Heart right ventricle (tissue), 16 donors: ENCODE measurements around the gene AGAP2. TPM values are rescaled to one million over a fixed set of nuclear protein-coding genes. Genes with fewer than 3 reads are reported as not detected.

Experiments used
- ATAC-seq, 8 donors: fragments of 200-7000 bp; cut with Tn5 transposase; one replicate each; pipeline ENCODE4 v1.9.1; 2020; ENCODE audit warnings: mild to moderate bottlenecking in 8 of 8, moderate library complexity in 8 of 8, moderate number of reproducible peaks in 1 of 8
- DNase-seq, 2 donors: peaks; one replicate each; pipeline ENCODE4 v3.0.0-alpha.2; 2020
- H3K27ac ChIP-seq, 10 donors: fragments of 200-600 bp; sonication (generic) in 2 of 10; one replicate each; pipeline versions ENCODE4 v1.5.0 to v1.8.0; 2020 to 2022; ENCODE audit warnings: mild to moderate bottlenecking in 3 of 10
- H3K27me3 ChIP-seq, 7 donors: fragments of 200-600 bp; one replicate each; pipeline ENCODE4 v1.8.0; 2021 to 2022; ENCODE audit warnings: mild to moderate bottlenecking in 2 of 7
- H3K36me3 ChIP-seq, 9 donors: fragments of 200-600 bp; sonication (generic) in 1 of 9; one replicate each; pipeline versions ENCODE4 v1.5.0 to v1.8.0; 2020 to 2022; ENCODE audit warnings: mild to moderate bottlenecking in 2 of 9
- H3K4me1 ChIP-seq, 9 donors: fragments of 200-600 bp; sonication (generic) in 1 of 9; one replicate each; pipeline versions ENCODE4 v1.5.0 to v1.8.0; 2020 to 2022; ENCODE audit warnings: mild to moderate bottlenecking in 4 of 9
- H3K4me3 ChIP-seq, 10 donors: fragments of 200-600 bp; sonication (generic) in 2 of 10; one replicate each; pipeline versions ENCODE4 v1.5.0 to v1.8.0; 2020 to 2022; ENCODE audit warnings: mild to moderate bottlenecking in 7 of 10, moderate library complexity in 2 of 10
- H3K9me3 ChIP-seq, 11 donors: fragments of 200-600 bp in 10 of 11; sonication (generic) in 2 of 11; one replicate each; pipeline versions ENCODE4 v1.5.0 to v1.8.0; 2013 to 2022; ENCODE audit warnings: mild to moderate bottlenecking in 2 of 11, control low read depth in 1 of 11, moderate library complexity in 1 of 11
- WGBS, 2 donors: extraction: QIAGEN DNeasy Blood & Tissue Kit; methylation state at CpG; one replicate each; pipeline ENCODE4 v1.1.7; 2013; ENCODE audit warnings: inconsistent platforms in 1 of 2; 5-methylcytosine and 5-hydroxymethylcytosine counted together
- intact Hi-C, 10 donors: fragments of 100-400 bp; cut with DNase I; formaldehyde crosslinking; loops; one replicate each; pipeline versions ENCODE4 v1.11.1 to v1.14.2; 2022
- polyA plus RNA-seq, 2 donors: library from polyadenylated mRNA; stranded (reverse); fragments of 200-250 nt; gene quantifications; one replicate each; pipeline ENCODE4 v1.2.3, GENCODE V29; 2013
- total RNA-seq, 10 donors: library from RNA; stranded (reverse); fragmentation: NEBNext Ultra II Directional in 3 of 10; extraction: Animal tissue kit (Norgen Biotek cat#: 25700) in 3 of 10; gene quantifications; one replicate each; pipeline versions ENCODE4 v1.2.1 to v1.2.4, GENCODE V29; 2021 to 2023
- TF ChIP-seq, protein P1 (sequence below), 9 donors: fragments of 200-600 bp; sonication (generic) in 2 of 9; IDR thresholded peaks; one replicate each; pipeline versions ENCODE4 v1.5.0 to v1.8.0; 2021 to 2022; ENCODE audit warnings: antibody characterized with exemption in 9 of 9, mild to moderate bottlenecking in 5 of 9, moderate library complexity in 1 of 9
- donor health status: Arrhythmogenic right ventricular cardiomyopathy.
- donor health status: ischemic (EF 13 %, LVEDD 7.1; RV severe dilation, severe dysfunction).
- donor health status: healthy with polysubstance abuse.
- donor health status: DM: no; HTN: yes; CAD: no.
- donor health status: DM: no; HTN: no; CAD: no.
- donor health status: ischemic (EF 25% LVEDD 6.9; RV normal size, moderate dysfunction).
- donor health status: ischemic (EF 25% LVEDD 5.7; RV mildly dilated, moderate dysfunction).
- donor health status: healthy.
- donor health status: DM: yes; HTN: yes; CAD: no.
- donor health status: Ischemic cardiomyopathy.
- donor health status: ischemic (EF 35%, LVEDD 5.7; RV mildly dilated, moderate dysfunction).
- donor health status: nonischemic (EF 11% LVEDD 7.7; RV severe dilation, severe dysfunction).
- donor health status: DM: yes; HTN: yes; CAD: no.
- donor health status: PGD.
- donor health status: ischemic (EF 29% LVEDD 5.4; RV normal size, mild dysfunction).
- donor health status: nonischemic (EF 23%, LVEDD 6.1; RV moderate dilation, normal function).

Gene AGAP2
- total and polyA plus RNA-seq, 12 donors: 3.4 to 17.3 (median 6.6) TPM

DNA sequence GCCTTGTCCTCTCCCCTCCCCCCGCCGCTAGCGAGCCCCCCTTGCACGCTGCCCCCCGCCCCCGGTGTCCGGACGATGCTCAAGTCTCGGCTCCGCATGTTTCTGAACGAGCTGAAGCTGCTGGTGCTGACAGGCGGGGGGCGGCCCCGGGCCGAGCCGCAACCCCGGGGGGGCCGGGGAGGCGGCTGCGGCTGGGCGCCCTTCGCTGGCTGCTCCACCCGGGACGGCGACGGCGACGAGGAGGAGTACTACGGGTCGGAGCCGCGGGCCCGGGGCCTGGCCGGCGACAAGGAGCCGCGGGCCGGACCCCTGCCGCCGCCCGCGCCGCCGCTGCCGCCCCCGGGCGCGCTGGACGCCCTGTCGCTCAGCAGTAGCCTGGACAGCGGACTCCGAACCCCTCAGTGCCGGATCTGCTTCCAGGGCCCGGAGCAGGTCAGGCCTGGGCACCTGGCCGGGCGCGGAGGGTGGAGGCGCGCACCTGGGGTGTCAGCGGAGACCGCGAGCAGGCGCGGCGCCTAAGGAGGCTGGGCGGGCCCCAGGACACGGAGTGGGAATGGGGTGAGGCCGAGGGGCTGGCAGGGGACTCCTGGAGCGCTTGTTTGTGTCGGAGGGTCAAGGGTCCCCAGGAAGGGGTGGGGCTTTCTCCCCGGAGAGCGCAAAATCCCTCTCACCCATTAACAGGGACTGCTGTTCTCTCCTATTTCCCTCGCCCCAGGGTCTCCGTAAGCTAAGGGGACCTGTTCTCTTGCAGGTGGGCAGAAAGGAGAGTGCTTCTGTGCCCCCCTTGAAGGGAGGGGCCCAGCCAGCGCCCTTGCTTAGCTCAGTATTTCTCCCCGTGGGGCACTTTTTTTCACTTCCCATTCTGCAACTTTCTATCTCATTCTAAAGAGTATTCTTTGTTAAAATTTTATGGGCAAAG, 17.2 kb upstream of the AGAP2 start:
- peak overlapping the region; percentile 42 to 85 (median 71) for H3K4me3 ChIP-seq
- 2 to 3% methylated on average over 73 to 76 of the region's 76 CpGs for WGBS, 2 donors
- ATAC-seq: no peak
- TF ChIP-seq, protein P1, sequence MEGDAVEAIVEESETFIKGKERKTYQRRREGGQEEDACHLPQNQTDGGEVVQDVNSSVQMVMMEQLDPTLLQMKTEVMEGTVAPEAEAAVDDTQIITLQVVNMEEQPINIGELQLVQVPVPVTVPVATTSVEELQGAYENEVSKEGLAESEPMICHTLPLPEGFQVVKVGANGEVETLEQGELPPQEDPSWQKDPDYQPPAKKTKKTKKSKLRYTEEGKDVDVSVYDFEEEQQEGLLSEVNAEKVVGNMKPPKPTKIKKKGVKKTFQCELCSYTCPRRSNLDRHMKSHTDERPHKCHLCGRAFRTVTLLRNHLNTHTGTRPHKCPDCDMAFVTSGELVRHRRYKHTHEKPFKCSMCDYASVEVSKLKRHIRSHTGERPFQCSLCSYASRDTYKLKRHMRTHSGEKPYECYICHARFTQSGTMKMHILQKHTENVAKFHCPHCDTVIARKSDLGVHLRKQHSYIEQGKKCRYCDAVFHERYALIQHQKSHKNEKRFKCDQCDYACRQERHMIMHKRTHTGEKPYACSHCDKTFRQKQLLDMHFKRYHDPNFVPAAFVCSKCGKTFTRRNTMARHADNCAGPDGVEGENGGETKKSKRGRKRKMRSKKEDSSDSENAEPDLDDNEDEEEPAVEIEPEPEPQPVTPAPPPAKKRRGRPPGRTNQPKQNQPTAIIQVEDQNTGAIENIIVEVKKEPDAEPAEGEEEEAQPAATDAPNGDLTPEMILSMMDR (IDR thresholded peaks at IDR 0.05): no peak
- no peaks in the 10 kb centered on the region for H3K9me3 ChIP-seq
- H3K4me1 ChIP-seq: peaks cover 13 to 49% (median 34%) of the 10 kb centered on the region in 9 donors
- intact Hi-C loops: no loop called here
- H3K36me3 ChIP-seq: peaks cover 0 to 27% (median 8%) of the 10 kb centered on the region in 9 donors
- no peaks in the 10 kb centered on the region for H3K27me3 ChIP-seq
- DNase-seq: peak in 1 of 2 donors; percentile 32
- peak overlapping the region in 9 of 10 donors; percentile 30 to 74 (median 54) for H3K27ac ChIP-seq

DNA sequence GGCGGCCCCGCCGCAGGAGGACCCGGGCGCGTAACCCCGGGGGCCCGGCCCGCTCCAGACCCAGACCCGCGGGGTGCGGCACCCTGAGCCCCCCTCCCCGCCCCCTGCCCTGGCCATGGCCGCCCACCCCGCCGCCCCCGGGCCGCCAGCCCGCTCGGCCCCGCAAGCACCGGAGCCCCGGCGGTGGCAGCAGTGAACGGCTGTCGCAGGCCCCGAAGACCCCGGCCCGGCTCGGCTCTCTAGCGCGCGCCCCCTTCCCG, 16.6 kb upstream of the AGAP2 start:
- TF ChIP-seq, protein P1 (IDR thresholded peaks at IDR 0.05): no peak
- H3K27ac ChIP-seq: peak overlapping the region; percentile 22 to 74 (median 53)
- no peaks in the 10 kb centered on the region for H3K27me3 ChIP-seq
- 0 to 1% methylated on average over 7 to 34 of the region's 34 CpGs for WGBS, 2 donors
- intact Hi-C loops: no loop called here
- H3K9me3 ChIP-seq: no peaks in the 10 kb centered on the region
- peaks cover 0 to 33% (median 11%) of the 10 kb centered on the region in 9 donors for H3K36me3 ChIP-seq
- ATAC-seq (no peak), DNase-seq (no peak)
- H3K4me3 ChIP-seq: peak overlapping the region; percentile 42 to 85 (median 71)
- H3K4me1 ChIP-seq: peaks cover 14 to 51% (median 38%) of the 10 kb centered on the region in 9 donors

DNA sequence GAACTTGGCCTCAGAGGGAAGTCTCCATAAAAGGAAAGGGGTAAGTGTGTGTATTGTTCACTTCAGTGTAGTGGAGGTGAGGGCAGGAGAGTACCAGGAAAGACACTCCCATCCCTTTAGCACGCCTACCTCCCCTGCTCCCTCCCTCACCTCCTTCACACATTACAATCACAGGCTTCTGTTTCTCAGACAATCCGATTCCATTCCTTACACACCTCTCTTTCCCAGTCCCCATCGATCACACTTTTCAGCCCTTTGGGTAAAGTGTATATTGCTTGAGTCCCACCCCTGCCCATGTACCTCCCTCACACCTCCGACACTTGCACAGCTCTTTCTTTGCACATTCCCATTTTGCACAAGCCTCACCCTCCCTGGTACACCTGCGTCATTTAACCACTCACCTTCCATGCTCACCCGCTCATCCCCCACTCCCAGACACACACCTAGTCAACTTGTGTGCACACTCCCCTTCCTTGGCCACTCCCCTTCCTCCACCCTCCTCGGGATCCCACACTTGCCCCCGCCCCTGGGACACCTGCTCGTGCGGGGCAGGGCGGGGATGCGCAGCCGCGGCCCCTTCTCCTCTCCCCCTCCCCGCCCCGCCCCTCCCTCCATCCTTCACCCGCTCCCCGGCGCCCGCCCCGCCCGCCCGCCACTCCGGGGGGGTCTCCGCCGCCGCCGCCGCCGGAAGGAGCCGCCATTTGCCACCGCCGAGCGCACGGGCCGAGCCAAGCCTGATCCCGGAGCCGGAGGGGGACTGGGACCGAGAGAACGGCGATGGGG, 16.1 kb upstream of the AGAP2 start, which contains the start of gene MARCHF9:
Gene MARCHF9, plus strand, starts transcription at position 693 of the 783 bp plus-strand sequence. CDS start 426 bp downstream, outside the sequence.
- Histone ChIP-seq H3K4me3 (peak within 1 kb of the TSS; percentile 42 to 85 (median 71)), H3K27ac (peak within 1 kb of the TSS; percentile 22 to 74 (median 53)), H3K27me3 (no peaks in the 10 kb centered on the region), H3K4me1 (peaks cover 14 to 51% (median 38%) of the 10 kb centered on the region in 9 donors), H3K36me3 (peaks cover 0 to 38% (median 12%) of the 10 kb centered on the region in 9 donors), H3K9me3 (no peaks in the 10 kb centered on the region)
- TF ChIP-seq, protein P1 (IDR thresholded peaks at IDR 0.05): no peak
- intact Hi-C loops: no loop called here
- DNase-seq: peak; percentile 58 to 60
- WGBS, 2 donors: 2% methylated on average over 37 to 41 of the region's 41 CpGs
- peak in 1 of 8 donors; percentile 4 for ATAC-seq

DNA sequence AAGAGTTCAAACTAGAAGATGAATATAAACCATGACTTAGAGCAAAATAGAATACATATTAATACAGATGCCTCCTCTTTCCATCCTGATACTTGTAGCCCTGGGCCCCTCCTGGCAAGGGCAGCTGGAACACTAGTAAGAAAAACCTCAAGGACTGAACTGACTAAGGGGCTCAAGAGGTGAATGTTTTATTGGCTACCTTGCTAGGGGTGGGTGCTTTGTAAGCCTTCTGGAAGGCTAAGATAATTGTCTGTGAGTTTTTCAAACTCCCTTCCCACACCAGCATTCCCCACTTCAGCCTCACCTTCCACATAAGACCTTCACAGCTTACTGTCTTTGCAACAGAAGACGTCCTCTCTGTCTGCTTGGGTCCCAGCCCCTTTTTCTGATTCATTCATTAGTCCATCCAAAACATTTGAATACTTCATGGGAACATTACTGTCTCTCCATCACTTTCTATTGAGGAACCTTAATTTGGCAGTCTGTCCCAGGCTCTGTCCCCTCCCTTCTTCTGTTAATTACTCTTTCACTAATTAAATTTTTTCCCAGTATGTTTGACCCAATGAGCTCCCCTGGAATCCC, 15.3 kb upstream of the AGAP2 start:
- WGBS, 2 donors: 17 to 29% methylated on average over 1 of the region's 1 CpG
- intact Hi-C loops: no loop called here
- Histone ChIP-seq H3K36me3 (peaks cover 0 to 39% (median 17%) of the 10 kb centered on the region in 9 donors), H3K9me3 (no peaks in the 10 kb centered on the region), H3K27ac (peak overlapping the region in 1 of 10 donors; percentile 74), H3K27me3 (no peaks in the 10 kb centered on the region), H3K4me3 (peak overlapping the region in 2 of 10 donors; percentile 9 to 69), H3K4me1 (peaks cover 14 to 51% (median 38%) of the 10 kb centered on the region in 9 donors)
- DNase-seq (no peak), ATAC-seq (no peak)
- TF ChIP-seq, protein P1 (IDR thresholded peaks at IDR 0.05): no peak
